Posterior vena cava (tissue), 2 donors: Measurements from ENCODE around the gene VSIG10L2. TPM values are rescaled to one million over a fixed set of nuclear protein-coding genes. Genes with fewer than 3 reads are reported as not detected.
A peak's percentile ranks its signal among the peaks of the same experiment; 100 is the strongest.

ENCODE experiments used
- DNase-seq: peaks from one replicate; pipeline ENCODE4 v3.0.0-alpha.2; 2020; ENCODE audit warnings: low spot score
- intact Hi-C, 2 donors: fragments of 100-400 bp; cut with DNase I; formaldehyde crosslinking; loops; one replicate each; pipeline versions ENCODE4 v1.14.1 to v1.14.2; 2022 to 2023
- total RNA-seq, 2 donors: library from RNA; stranded (reverse); fragmentation: NEBNext Ultra II Directional; extraction: Animal tissue kit (Norgen Biotek cat#: 25700); gene quantifications; one replicate each; pipeline ENCODE4 v1.2.1, GENCODE V29; 2021
- donor health status: DM: yes; HTN: yes; CAD: no.
- donor health status: DM: yes; HTN: yes; CAD: no.

VSIG10L2 gene
- total RNA-seq, 2 donors from 2014 or later, result 0.14 TPM; not detected in 1

- DNase-seq, result no peak
- intact Hi-C loops, result no loop called here
Observed at GRCh38 chr11:125943661-125944349, 2.0 kb upstream of the VSIG10L2 start.

GRCh38 chr11:125944350-125945010, 1.4 kb upstream of the VSIG10L2 start:
- intact Hi-C loops, result no loop called here
- DNase-seq, result no peak

GRCh38 chr11:125945011-125945796, 640 bp upstream of the VSIG10L2 start:
- no peak for DNase-seq
- intact Hi-C loops, result no loop called here

GRCh38 chr11:125946712-125947418, 1.0 kb downstream of the VSIG10L2 start:
- intact Hi-C loops, result no loop called here
- no peak for DNase-seq

GRCh38 chr11:125947419-125948277, 1.8 kb downstream of the VSIG10L2 start:
- no peak for DNase-seq
- intact Hi-C loops, result no loop called here

GRCh38 chr11:125948278-125949051, 2.6 kb downstream of the VSIG10L2 start:
- intact Hi-C loops, result no loop called here
- DNase-seq, result no peak

- peak; percentile 72 for DNase-seq
- intact Hi-C loops, result no loop called here
Observed at GRCh38 chr11:125949271-125950177, 3.7 kb downstream of the VSIG10L2 start.

GRCh38 chr11:125950178-125950490, 4.3 kb downstream of the VSIG10L2 start:
- intact Hi-C loops, result no loop called here
- peak; percentile 74 for DNase-seq

GRCh38 chr11:125950696-125951651, 5.1 kb downstream of the VSIG10L2 start:
- intact Hi-C loops, result no loop called here
- DNase-seq, result peak; percentile 88

- DNase-seq, result peak; percentile 71
- intact Hi-C loops, result no loop called here
Observed at GRCh38 chr11:125951731-125952130, 5.9 kb downstream of the VSIG10L2 start.

- intact Hi-C loops, result no loop called here
- no peak for DNase-seq
Observed at GRCh38 chr11:125952559-125952958, 6.7 kb downstream of the VSIG10L2 start.

GRCh38 chr11:125952973-125953372, 7.1 kb downstream of the VSIG10L2 start:
- DNase-seq, result peak; percentile 84
- intact Hi-C loops, result no loop called here

- no peak for DNase-seq
- intact Hi-C loops, result no loop called here
Observed at GRCh38 chr11:125953401-125953935, 7.6 kb downstream of the VSIG10L2 start.

GRCh38 chr11:125954123-125954944, 8.5 kb downstream of the VSIG10L2 start:
- intact Hi-C loops, result no loop called here
- peak; percentile 69 for DNase-seq
